MM.1S (cell line): ENCODE data around the gene SNX1.

Source experiments
- CTCF ChIP-seq: fragments of 300-600 bp; sonication (generic); IDR thresholded peaks from 2 replicates; pipeline ENCODE4 v1.5.1; 2016; ENCODE audit warnings: antibody characterized with exemption, low read length, mixed read lengths
- EZH2 ChIP-seq: fragments of 300-600 bp; sonication (generic); optimal IDR thresholded peaks from 2 replicates; pipeline ENCODE3; 2017; ENCODE audit warnings: low read depth, mild to moderate bottlenecking, antibody characterized with exemption, low read length, mixed read lengths
- EZH2phosphoT487 ChIP-seq: fragments of 300-600 bp; sonication (generic); IDR thresholded peaks from 2 replicates; pipeline ENCODE4 v1.6.1; 2018; ENCODE audit warnings: antibody characterized with exemption, low read length

- no peak for TF ChIP-seq CTCF
- TF ChIP-seq EZH2phosphoT487, result no peak
- no peak for TF ChIP-seq EZH2
Measured at GRCh38 chr15:64125978-64126377, 30.2 kb downstream of the SNX1 start.
